Measurements from ENCODE around the gene SUMO1.
"Not testable (repeated sequence)": the region's sequence is repeated elsewhere in the genome, so short reads cannot be mapped to it uniquely, and the experiment has no call there.

SUMO1 gene

DNA sequence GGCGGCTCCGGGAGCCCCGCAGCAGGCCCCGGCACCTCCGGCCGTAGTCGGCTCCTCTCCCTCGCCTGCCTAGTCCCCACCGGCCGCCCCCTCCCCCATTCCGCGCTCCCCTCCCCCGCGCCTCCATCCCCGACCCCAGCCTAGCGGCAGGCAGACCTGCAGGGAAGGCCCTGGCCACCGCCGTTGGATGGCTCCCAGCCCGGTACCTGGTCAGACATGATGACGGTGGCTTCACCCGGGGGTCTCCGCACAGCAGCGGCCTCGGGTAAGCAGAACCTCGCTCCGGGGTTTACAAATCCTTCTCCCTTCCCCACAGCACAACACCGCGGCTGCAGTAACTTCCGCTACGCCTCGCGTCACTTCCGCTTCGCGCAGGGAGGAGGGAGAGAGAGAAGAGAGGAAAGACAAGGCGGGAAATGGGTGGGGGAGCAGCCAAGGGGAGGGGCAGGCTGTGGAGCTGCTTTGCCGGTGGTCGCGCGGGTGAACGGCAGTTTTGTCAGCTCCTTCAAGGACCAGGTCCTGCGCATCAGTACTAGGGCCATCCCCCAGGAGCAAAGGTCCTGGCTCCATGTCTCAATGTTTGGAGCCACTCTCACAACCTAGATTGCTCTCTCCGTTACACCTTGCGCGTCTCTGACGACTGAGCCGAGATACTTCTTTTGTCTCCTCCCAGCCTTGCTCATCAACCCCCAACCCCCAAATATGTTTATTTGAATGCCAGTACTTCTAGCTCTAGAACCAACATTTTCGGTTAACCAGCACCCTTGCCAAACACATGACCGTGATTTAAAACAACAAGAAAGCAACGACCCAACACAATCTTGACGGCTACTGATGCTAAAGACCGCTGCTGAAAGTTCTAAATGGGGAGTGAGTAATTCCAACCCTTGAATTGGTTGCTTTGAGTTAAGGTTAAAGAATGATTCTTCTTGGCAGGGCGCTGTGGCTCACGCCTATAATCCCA is at the start of gene SUMO1:
SUMO1 (minus strand) TSS at position 364 of the 964 bp plus-strand sequence; CDS start at position 218, 146 bp downstream.
- peak; percentile 92 for DNase-seq

DNA sequence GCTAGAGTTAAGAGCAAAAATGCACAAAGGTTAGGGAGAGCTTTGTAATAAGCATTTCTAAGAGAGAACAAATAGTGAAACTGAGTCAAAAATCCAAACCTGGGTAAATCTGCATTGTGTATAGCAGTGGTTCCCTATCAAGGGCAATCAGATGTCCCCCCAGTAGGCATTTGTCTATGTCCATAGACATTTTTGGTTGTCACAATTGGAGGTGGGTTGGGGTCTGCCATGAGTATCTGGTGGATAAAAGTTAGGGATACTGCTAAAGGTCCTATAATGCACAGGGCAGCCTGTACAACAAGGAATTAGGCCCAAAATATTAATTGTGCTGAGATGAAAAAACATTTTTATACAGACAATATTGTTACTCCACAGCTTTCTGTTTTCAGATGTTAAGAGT is 48.2 kb upstream of the SUMO1 start:
- no peak for DNase-seq

DNA sequence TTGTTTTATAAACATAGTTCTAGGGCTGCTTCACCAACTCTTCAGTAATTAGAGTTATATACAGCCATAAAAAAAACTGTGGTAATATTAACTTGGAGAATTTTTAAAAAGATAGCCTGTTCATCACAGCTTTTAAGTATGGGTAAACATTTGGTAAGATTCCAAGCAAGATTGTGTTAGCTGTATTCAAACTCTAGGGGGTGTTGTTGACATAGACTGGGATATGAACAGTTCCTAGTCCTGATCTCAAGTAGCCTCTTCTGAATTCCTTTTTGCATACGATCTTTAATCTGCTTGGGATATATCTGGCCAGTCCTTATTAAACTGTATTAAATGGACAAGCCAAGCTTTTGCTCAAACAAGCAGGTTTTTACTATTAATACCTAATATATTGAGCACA is 40.5 kb upstream of the SUMO1 start:
- DNase-seq = no peak

DNA sequence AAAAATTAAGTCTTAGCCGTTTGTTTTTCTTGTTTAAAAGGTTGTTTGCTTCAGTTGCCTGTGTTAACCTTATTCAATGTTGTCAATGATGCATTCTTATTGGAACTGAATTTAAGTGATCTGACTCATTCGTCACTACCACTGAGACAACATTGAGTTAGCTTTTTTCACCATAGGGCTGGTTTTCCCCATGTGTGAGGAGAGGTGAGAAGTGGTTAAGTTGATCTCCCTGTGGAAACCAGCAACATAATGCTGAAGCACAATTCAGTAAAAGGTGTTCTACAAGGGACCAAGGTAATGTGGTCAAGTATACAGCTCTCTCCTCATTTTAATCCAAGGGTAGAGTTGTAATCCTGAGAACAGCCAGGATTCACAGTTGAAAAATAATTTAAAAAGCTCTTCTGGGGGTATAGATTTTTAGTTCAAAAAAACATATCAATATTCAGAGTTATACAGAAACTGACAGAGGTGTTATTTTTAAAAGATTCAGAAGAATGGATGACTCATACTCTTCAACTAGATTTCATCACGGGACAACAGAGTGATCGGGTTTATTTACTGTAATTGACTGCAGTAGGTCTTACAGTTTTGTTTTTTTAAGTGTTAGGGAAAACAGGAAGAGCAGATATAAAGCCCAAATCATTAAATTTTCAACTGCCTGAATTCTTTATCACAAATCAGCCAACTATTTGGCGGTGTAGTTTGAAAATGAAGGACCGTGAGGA is 39.8 kb upstream of the SUMO1 start:
- no peak for DNase-seq

DNA sequence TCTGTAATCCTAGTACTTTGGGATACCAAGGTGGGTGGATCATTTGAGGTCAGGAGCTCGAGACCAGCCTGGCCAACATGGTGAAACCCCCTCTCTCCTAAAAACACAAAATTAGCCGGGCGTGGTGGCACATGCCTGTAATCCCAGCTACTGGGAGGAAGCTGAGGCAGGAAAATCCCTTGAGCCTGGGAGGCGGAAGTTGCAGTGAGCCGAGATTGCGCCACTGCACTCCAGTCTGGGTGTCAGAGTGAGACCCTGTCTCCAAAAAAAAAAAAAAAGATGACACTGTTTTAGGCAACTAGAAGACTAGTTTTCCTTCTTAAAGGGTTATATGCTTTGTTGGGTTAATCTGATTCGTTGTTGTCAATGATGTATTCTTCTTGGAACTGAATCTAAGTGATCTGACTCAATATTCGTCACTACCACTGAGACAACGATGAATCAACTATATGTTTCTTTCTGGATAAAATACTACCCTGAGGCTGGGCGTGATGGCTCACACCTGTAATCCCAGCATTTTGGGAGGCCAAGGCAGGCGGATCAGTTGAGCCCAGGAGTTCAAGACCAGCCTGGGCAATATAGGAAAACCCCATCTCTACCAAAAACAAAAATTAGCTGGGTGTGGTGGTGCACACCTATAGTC is 37.8 kb upstream of the SUMO1 start:
- DNase-seq = not testable (repeated sequence)

DNA sequence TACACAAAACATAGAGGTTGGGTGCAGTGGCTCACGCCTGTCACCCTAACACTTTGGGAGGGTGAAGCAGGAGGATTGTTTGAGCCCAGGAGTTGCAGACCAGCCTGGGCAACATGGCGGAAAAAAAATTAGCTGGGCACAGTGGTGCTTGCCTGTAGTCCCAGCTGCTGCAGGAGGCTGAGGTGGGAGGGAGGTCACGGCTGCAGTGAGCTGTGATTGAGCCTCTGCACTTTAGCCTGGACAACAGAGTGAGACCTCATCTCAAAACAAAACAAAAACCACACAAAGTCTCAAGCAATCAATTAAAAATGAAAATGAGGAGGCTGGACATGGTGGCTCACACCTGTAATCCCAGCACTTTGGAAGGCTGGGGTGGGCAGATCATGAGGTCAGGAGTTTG is 32.1 kb upstream of the SUMO1 start:
- no peak for DNase-seq

DNA sequence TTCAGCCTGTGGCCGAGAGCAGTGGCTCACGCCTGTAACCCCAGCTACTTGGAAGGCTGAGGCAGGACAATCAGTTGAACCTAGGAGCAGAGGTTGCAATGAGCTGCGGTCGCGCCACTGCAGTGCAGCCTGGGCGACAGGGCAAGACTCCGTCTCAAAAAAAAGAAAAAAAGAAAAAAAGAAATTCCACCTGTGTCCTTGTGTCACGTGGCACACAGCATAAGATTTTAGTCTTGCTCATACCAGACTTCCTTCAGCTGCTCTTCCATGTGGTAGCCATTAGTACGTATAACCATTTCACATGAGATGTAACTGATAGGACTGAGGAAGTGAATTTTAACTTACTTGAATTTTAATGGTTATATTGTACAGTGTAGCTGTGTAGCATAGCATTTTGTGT is 31.2 kb upstream of the SUMO1 start:
- no peak for DNase-seq

DNA sequence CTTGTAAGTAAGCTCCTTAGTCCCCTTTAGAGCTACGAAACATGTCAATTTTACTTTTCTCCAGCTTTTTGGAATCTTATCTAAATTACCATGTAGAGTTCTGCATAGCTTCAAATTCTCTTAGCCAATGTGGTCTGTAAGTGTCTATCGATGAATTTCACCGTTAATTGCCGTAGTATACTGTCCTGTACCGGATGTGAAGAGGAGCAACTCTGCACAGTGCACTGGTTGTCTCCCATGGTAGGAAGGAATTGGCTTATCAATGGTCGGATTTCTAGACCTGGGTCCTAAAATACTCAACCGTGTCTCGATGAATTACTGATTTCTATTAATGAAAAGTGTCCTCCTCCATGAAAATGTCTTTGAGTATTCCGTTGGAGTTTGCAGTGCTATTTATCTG is 29.1 kb upstream of the SUMO1 start:
- no peak for DNase-seq

DNA sequence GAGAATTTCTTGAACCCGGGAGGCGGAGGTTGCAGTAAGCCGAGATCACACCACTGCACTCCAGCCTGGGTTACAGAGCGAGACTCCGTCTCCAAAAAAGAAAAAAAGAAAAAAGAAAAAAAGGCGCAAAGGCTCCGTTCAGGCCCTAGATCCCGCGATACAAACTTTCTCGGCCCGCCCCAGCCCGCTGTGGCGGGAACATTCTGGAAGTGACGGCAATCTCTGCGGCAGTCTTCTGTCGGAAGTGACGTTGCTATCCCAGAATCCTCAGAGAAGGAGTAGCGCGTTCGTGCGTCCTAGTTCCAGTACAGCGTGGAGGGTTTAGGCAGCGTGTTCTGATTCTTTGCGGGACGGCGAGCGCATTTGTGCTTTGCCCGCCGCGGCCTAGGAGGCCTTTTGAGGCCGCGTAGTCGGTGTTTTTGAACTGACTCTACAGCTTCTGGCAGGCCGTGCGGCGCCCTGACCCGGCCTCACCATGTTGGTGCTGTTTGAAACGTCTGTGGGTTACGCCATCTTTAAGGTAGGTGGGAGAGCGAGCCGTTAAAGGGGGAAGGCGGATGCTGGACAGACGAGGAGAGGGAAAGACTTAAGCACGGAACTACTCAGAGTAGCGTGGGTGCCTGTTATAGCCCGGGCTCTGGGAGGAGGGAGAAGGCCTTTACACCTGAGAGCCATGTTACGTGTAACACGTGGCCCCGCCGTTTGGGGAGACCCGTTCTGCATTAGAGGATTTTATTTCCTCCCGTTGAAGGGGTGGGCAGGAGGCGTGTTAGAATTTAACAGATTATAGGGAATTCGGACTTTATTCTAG is 27.3 kb upstream of the SUMO1 start, which contains the start of gene NOP58:
NOP58 (plus strand) TSS at position 297 of the 811 bp plus-strand sequence; CDS start at position 476, 179 bp downstream.
- peak; percentile 92 for DNase-seq

DNA sequence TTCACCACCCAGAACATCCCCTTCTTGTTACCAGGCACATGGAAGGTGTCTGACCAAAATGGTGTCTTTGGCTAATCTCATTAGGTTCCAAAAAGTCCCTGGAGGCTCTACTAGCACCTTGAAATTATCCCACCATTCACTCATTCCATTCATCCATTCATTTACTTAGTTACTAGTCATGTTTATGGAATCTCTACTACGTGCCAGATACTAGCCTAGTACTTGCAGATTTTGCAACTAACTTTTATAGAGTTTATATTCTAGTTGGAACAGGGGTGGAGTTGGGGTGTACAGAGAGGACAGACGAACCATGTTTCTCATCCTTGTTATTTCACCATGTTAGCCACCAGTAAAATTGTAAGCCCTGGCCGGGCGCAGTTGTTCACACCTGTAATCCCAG is 23.1 kb upstream of the SUMO1 start:
- no peak for DNase-seq

DNA sequence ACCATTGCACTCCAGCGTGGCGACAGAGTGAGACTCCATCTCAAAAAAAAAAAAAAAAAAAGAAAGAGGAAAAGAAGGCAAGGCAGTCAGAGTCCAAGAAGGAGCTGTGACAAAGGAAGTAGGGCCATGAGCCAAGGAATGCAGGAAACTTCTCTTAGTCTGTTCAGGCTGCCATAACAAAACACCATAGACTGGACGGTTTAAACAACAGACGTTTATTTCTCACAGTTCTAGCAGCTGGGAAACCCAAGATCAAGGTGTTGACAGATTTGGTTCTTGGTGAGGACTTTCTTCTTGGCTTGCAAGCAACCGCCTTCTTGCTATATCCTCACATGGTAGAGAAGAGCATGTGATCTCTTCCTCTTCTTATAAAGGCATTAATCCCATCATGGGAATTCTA is 13.1 kb upstream of the SUMO1 start:
- DNase-seq = no peak

DNA sequence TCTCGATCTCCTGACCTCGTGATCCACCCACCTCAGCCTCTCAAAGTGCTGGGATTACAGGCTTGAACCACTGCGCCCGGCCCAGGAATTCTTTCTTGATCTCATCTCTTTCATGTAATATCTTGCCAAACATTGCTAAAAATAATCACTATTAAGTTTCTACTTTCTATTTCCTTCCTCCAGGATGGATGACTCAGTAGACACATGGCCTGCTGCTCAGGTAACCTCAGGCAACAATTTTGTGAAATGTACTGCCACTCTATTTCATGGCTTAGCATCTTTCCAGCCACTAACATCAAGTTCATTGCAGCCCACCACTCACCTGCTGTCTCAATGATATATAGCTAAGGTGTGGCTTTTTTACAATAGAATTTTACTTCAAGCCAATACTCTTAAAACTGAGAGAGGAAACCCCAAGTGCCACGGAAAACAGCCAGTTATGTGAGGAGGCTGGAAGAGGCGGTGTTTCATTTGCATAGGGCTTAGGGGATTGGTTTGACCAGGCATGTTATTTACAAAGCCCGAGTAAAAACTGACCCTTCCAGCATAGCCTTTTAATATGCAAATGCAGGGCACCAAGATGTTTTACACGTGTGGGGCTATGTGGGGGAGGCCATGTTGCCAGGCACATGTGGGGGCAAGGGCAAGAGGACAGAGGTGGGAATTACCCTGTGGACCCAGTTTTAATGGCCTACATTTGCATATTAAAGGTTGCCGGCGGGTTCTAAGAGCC is 11.3 kb upstream of the SUMO1 start:
- DNase-seq = no peak

DNA sequence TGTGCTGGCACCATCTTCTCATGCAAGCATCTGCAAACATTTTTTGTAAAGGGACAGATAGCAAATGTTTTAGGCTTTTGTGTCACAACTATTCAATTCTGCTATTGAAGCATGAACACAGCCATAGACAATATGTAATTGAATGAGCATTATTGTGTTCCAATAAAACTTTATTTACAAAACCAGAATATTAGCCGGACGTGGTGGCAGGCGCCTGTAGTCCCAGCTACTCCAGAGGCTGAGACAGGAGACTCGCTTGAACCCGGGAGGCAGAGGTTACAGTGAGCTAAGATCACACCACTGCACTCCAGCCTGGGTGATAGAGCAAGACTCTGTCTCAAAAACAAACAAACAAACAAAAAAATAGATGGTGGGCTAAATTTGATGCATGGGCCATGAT is 9.3 kb upstream of the SUMO1 start:
- not testable (repeated sequence) for DNase-seq

DNA sequence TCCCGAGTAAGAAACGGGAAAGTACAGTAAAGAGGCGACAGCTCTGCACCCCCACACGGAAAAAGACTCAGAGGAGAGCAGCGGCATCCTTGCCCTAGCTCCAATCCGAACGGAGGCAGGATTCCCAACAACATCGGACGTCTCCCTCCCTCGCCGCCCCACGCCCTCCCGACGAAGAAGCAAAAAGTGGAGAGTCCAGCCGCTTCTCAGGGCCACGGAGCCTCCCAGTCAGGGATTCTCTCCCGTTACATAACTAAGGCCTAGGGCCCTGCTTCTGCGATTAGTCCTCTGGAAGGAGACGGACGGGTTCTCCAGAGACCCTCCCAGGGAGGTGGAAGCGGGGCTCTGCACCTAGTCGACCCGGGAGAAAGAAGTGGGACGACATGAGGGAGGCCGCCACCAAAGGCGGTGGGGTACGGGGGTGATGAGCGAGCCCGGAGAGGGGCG is 587 bp downstream of the SUMO1 start:
- DNase-seq = no peak

DNA sequence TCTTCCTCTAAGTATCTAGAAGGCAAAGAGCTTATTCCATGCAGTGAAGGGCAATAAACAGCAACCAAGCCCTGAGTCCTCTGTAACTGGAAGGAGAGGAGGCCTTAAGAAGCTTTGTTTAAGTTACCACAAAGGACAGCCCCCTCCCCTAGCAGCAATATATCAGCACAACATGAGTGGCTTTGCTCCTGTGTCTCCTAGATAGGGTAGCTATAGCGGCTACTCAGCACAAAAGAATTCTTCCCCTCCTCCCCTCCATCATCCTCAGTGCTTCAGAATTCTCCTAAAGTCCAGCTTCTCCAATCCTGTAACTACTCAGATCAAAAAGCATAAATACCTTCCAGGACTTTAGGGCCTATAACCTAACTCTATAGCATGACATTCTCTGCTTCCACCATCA is 16.5 kb downstream of the SUMO1 start:
- no peak for DNase-seq

DNA sequence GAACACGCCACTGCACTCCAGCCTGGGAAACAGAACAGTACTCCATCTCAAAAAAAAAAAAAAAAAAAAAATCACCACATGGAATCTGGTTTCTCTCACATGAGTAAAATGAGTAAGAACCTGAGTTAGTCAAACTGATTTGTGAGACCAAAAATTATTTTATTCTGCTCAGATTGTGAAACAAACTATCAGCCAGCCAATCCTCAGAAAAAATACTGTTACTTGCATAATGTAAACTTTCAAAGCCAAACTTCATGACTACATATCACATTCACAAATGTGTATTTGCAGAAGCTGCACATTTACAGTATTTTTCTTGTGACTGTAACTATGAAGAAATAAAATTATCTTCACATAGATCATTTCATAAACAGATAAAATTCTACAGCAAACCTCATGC is 23.2 kb downstream of the SUMO1 start:
- no peak for DNase-seq

DNA sequence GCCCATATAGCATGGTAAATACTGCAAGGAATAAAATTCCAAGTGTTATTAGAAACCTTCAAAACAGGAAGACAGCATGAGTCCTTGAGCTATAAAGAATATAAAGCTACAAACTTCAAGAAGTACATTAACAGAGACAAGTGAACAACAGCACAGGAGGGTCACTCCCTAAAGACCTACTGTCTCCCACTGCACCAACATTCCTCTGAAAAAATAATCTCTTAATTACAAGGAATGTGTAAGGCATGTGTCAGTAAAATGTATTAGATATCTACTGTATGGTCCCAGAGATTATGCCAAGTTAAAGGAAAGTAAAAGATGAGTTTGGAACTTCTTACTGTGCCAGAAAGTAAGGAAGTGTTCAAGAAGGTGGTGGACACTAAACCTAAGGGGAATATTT is 29.9 kb downstream of the SUMO1 start:
- DNase-seq = no peak

DNA sequence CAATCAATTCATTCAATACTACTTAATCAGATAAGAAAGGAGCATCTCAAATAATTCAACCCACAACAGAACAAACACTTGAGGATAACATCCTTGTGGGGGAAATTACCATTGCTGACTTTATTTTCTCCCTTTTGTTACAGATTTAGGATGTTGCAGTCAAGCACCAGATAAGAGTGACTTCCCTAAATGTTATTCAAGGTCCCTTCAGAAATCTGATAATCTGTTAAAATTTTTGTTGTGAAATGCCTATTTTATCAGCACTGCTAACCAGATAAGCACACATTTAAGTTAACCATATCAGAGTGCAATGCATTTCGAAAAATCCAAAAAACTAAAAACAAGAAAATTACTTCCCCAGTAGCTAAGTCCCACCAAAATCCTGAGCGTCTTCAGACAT is 33.5 kb downstream of the SUMO1 start:
- DNase-seq = no peak

DNA sequence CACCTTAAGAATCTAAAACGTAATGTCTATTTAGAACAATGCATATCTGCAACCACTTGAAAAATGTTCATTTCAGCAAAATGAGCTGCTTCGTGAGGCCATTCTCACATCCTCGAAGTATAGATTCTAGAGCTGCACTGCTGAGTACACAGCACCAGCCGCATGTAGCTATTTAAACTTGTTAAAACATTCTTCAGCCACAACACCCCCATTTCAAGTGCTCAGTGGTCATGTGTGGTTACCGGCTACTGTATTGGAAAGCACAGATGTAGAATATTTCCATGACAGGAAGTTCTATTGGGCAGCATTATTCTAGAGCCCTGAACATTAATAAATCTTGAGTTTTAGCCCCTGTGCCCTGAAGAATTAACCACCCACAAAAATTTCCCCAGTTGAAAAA is 35.0 kb downstream of the SUMO1 start:
- no peak for DNase-seq

DNA sequence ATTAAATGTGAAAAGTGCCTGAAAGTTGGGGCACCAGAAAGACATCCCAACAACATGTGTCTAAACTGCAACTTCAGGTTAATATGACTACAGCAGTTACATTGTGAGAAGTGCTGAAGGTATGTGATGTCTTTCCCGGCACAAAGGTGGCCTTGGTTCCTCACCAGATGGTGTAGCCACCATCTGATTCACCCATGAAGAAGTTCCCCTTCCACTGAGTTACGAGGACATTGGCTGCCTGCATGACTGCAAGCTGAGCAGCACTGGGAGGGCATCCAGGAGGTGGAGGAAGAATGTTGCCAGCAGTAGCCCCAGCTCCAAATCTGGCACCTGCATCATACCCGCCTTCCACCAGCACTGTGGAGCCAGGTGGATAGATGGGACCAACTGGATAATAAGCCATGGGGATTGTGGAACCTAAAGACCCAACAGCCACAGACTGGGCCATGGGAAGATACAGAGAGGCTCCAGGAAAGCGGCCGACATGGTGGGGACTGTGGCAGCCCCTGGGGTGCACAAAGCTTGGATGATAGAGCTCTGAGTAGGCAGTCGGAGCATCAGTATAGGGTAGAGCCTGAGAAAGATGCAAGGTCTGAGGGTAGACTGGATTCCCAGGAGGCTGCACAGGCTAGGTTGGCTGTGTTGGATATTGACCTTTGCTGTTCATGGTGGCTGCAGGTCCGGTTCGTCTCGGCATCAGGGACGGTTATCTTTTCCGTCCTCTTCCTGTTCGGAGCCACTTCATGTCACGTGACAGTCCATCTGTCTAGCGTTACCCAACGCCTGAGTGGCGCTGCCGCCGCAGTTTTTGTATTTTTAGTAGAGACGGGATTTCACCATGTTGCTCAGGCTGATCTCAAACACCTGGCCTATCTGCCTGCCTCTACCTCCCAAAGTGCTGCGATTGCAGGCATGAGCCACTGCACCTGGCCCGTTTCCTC is 36.9 kb downstream of the SUMO1 start:
- DNase-seq = no peak

DNA sequence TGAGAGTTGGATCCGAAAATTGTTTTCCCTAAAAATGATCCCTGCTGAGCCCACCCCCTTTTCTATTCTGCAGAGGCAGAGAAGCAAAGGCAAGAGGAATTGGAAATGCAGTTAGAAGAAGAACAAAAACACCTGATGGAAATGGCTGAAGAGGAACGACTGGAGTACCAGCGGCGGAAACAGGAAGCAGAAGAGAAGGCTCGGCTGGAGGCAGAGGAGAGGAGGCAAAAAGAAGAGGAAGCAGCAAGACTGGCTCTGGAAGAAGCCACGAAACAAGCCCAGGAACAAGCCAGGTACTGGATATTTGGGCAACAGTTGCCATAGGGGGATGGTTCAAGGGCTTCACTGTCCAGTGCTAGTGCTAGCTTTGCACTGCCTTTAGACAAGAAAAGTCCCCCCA is 41.7 kb downstream of the SUMO1 start:
- DNase-seq = no peak

Measured in CD4-positive, alpha-beta T cell treated with Interleukin-15 for 1 hour (primary cell).